HG02588 (cell line): Measurements from ENCODE around the gene MYB.
"Not testable (repeated sequence)": the region's sequence is repeated elsewhere in the genome, so short reads cannot be mapped to it uniquely, and the experiment has no call there.

Source experiments
- ATAC-seq: cut with Tn5 transposase; IDR thresholded peaks from one replicate; pipeline ENCODE4 v1.9.1; 2021; ENCODE audit warnings: mild to moderate bottlenecking, moderate library complexity; ENCODE audit not compliant: unreplicated experiment

Gene MYB

GRCh38 chr6:135180542-135181332, at the start of gene MYB:
TSS of gene MYB (plus strand) at chr6:135181308. CDS start at chr6:135181514, 206 bp downstream.
- peak; percentile 35 for ATAC-seq

- ATAC-seq, result no peak
Measured at GRCh38 chr6:135132776-135133175, 48.3 kb upstream of the MYB start.

- ATAC-seq, result no peak
Measured at GRCh38 chr6:135135835-135136234, 45.3 kb upstream of the MYB start.

GRCh38 chr6:135137826-135138225, 43.3 kb upstream of the MYB start:
- ATAC-seq, result no peak

- ATAC-seq, result no peak
Measured at GRCh38 chr6:135141182-135141581, 39.9 kb upstream of the MYB start.

- ATAC-seq, result peak; percentile 51
Measured at GRCh38 chr6:135141728-135142127, 39.4 kb upstream of the MYB start.

- not testable (repeated sequence) for ATAC-seq
Measured at GRCh38 chr6:135142232-135142631, 38.9 kb upstream of the MYB start.

- no peak for ATAC-seq
Measured at GRCh38 chr6:135144673-135145062, 36.4 kb upstream of the MYB start.

- no peak for ATAC-seq
Measured at GRCh38 chr6:135145063-135145800, 35.9 kb upstream of the MYB start.

- ATAC-seq, result no peak
Measured at GRCh38 chr6:135146162-135146934, 34.8 kb upstream of the MYB start.

GRCh38 chr6:135147637-135148592, 33.2 kb upstream of the MYB start:
- no peak for ATAC-seq

GRCh38 chr6:135148889-135149288, 32.2 kb upstream of the MYB start:
- no peak for ATAC-seq

- no peak for ATAC-seq
Measured at GRCh38 chr6:135149376-135149775, 31.7 kb upstream of the MYB start.

GRCh38 chr6:135150481-135150880, 30.6 kb upstream of the MYB start:
- ATAC-seq, result not testable (repeated sequence)

- not testable (repeated sequence) for ATAC-seq
Measured at GRCh38 chr6:135154125-135154524, 27.0 kb upstream of the MYB start.

GRCh38 chr6:135158397-135158796, 22.7 kb upstream of the MYB start:
- no peak for ATAC-seq

- peak; percentile 34 for ATAC-seq
Measured at GRCh38 chr6:135159531-135159930, 21.6 kb upstream of the MYB start.

- no peak for ATAC-seq
Measured at GRCh38 chr6:135161411-135162395, 19.4 kb upstream of the MYB start.
